Measurements from ENCODE around the gene GRWD1. TPM values are rescaled to one million over a fixed set of nuclear protein-coding genes. Genes with fewer than 3 reads are reported as not detected.
A peak's percentile ranks its signal among the peaks of the same experiment; 100 is the strongest.

Gene GRWD1
- total RNA-seq, 1 donor from 2014 or later, result 25.8 TPM

DNA sequence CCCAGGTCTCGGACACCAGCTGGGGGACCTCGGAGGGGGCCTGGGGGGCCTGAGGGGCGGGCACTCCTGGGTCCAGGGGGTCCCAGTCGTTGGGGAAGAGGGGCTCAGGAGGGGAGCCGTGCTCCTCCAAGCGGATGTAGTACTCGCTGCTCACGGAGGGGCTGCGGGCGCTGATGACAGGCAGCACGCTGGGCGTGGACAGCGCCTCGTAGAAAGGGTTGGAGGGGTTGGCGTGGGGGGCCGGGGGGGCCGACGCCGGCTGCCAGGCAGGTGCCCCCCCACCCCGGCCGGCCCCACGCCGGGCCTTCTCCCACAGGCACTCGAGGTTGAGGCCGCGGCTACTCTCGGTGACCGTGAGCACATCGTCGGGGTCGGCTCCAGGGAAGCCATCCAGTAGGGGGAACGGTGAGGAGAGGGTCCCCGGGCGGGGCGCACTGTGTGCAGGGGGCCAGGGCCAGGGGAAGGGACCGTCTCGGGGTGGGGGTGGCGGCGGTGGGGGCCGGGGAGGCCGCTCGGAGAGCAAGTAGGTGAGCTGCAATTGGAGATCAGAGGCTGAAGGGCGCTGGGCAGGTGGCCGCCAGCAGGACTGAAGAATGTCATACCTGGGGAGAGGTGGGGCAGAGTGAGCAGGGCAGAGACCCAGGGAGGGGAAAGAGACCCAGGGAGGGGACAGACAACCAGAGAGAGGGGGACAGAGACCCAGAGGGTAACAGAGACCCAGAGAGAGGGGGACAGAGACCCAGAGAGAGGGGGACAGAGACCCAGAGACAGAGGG is 53.7 kb downstream of the GRWD1 start:
- Histone ChIP-seq H3K27me3 (ENCODE audit: low read depth) (peaks cover 37% of the 10 kb centered on the region), H3K4me3 (no peak overlapping the region)

DNA sequence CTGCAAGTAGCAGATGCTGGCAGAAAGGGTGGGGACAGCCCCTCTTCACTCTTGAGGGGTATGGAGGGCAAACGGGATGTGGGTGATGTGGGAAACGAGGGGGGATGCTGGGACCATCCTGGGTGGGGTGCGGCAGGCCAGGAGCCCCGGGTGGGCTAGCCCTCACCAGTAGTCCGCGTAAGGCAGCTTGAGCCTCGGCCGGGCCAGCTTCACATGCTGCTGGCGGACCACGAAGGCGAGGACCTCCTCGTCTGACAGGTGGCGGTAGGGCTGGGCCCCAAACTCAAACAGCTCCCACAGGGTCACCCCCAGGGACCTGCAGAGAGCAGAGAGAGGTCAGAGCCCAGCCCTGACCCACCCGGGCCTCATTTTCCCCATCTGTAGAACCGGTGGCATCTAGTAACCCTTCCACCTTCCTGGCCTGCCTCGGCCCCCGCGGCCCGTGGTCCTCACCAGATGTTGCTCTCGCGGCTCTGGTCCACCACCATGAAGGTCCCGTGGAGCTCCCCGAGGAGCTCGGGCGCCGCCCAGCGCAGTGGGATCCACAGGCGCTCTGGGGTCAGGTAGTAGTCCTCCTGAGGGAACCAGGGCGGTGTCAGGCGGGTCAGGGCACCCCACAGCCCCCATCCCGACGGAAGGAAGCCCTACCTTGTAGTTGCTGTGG is 55.2 kb downstream of the GRWD1 start:
- ATAC-seq (no peak), DNase-seq (no peak)
- Histone ChIP-seq H3K4me3 (peak overlapping the region; percentile 54), H3K4me1 (no peaks in the 10 kb centered on the region), H3K9me3 (no peaks in the 10 kb centered on the region), H3K27me3 (ENCODE audit: low read depth) (peaks cover 37% of the 10 kb centered on the region), H3K36me3 (no peaks in the 10 kb centered on the region), H3K27ac (peak overlapping the region; percentile 53)
- intact Hi-C loops (cut with DNase I), result no loop called here
- TF ChIP-seq, protein P1, sequence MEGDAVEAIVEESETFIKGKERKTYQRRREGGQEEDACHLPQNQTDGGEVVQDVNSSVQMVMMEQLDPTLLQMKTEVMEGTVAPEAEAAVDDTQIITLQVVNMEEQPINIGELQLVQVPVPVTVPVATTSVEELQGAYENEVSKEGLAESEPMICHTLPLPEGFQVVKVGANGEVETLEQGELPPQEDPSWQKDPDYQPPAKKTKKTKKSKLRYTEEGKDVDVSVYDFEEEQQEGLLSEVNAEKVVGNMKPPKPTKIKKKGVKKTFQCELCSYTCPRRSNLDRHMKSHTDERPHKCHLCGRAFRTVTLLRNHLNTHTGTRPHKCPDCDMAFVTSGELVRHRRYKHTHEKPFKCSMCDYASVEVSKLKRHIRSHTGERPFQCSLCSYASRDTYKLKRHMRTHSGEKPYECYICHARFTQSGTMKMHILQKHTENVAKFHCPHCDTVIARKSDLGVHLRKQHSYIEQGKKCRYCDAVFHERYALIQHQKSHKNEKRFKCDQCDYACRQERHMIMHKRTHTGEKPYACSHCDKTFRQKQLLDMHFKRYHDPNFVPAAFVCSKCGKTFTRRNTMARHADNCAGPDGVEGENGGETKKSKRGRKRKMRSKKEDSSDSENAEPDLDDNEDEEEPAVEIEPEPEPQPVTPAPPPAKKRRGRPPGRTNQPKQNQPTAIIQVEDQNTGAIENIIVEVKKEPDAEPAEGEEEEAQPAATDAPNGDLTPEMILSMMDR (IDR thresholded peaks at IDR 0.05), result no peak

More for the DNA sequence above, 53.7 kb downstream of the GRWD1 start:
- H3K4me1 ChIP-seq, result peaks cover 14% of the 10 kb centered on the region
- TF ChIP-seq, protein P1 (IDR thresholded peaks at IDR 0.05), result no peak
- no peaks in the 10 kb centered on the region for H3K9me3 ChIP-seq
- DNase-seq (no peak), ATAC-seq (no peak)
- no peak overlapping the region for H3K27ac ChIP-seq
- intact Hi-C loops (cut with DNase I), result no loop called here
- no peaks in the 10 kb centered on the region for H3K36me3 ChIP-seq

DNA sequence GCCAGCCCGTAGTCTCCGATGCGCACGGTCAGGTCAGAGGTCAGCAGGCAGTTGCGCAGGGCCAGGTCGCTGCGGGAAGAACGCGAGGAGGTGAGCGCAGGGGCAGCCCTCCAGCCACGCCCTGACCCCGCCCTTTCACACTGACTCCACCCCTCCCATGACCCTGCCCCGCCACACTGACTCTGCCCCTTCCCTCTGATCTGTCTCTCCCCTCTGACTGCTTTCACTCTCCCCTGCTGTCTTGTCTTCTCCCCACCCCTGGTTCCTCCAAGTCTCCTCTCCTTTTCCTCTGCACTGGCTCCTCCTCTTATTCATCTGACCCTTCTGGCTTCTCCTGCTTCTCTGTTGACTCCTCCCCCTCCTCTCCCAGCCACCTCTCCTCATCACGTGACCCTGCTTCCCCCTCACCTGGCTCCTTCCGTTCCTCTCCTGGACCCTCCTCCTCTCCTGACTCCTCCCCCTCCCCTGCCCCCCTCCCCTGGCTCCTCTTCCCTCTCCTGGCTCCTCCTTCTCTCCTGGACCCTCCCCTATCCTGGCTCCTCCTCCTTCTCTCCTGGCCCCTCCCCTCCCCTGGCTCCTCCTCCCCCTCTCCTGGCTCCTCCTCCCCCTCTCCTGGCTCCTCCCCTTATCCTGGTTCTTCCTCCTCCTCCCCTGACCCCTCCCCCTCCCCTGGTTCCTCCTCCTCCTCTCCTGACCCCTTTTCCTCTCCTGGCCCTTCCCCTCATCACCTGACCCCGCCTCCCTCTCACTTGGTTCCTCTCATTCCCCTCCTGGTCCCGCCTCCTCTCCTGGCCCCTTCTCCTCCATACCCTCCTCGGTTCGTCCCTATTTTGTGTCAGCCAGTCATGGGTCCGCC is 55.9 kb downstream of the GRWD1 start:
- peak overlapping the region; percentile 53 for H3K27ac ChIP-seq
- H3K9me3 ChIP-seq, result no peaks in the 10 kb centered on the region
- H3K27me3 ChIP-seq (ENCODE audit: low read depth), result peaks cover 37% of the 10 kb centered on the region
- DNase-seq (peak; percentile 96), ATAC-seq (peak; percentile 89 to 92)
- H3K4me3 ChIP-seq, result peak overlapping the region; percentile 54
- TF ChIP-seq, protein P1 (IDR thresholded peaks at IDR 0.05), result no peak
- H3K36me3 ChIP-seq, result no peaks in the 10 kb centered on the region
- intact Hi-C loops (cut with DNase I), result no loop called here
- H3K4me1 ChIP-seq, result no peaks in the 10 kb centered on the region

DNA sequence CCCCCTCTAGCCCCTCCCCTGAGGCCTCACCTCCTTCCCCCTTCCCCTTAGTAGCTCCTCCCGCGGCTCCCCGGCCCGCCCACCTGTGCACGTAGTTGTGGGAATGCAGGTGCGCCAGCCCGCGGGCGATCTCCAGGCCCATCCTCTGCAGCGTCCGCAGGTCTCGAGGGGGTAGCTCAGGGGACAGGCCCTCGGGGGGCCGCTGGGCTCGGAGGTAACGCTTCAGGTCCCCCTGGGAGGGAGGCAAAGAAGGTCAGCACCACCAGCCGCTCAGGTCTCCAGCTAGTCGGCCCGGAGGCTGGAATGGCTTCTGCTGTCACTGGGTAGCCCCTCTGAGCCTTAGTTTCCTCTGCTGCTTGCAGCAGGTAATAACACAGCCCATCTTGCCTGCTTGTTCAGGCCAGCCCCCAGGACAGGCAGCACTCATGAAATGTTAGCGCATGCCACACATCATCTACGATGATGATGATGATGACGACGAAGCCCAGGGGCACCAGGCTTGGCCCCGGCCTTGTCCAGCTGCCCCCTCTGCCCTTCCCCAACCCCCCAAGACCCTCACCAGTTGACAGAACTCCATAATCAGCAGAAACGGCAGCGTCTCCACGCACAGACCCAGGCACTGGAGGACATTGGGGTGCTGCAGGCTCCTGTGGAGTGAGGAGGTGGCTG is 56.7 kb downstream of the GRWD1 start:
- intact Hi-C loops (cut with DNase I), result no loop called here
- H3K27ac ChIP-seq, result peak overlapping the region; percentile 73
- no peaks in the 10 kb centered on the region for H3K4me1 ChIP-seq
- peaks cover 34% of the 10 kb centered on the region for H3K27me3 ChIP-seq (ENCODE audit: low read depth)
- TF ChIP-seq, protein P1 (IDR thresholded peaks at IDR 0.05), result no peak
- ATAC-seq (no peak), DNase-seq (no peak)
- H3K4me3 ChIP-seq, result peak overlapping the region; percentile 42
- H3K9me3 ChIP-seq, result no peaks in the 10 kb centered on the region
- H3K36me3 ChIP-seq, result no peaks in the 10 kb centered on the region

All from lower lobe of right lung (tissue), 2 donors.